Embryonic facial prominence (tissue), 1 donor: ENCODE results near the gene CFAP53.
"Not testable (repeated sequence)": the region's sequence is repeated elsewhere in the genome, so short reads cannot be mapped to it uniquely, and the experiment has no call there.

ENCODE experiments used
- DNase-seq: peaks from one replicate; pipeline ENCODE4 v3.0.0-alpha.2; 2016; ENCODE audit errors: extremely low spot score

CFAP53 gene

DNA sequence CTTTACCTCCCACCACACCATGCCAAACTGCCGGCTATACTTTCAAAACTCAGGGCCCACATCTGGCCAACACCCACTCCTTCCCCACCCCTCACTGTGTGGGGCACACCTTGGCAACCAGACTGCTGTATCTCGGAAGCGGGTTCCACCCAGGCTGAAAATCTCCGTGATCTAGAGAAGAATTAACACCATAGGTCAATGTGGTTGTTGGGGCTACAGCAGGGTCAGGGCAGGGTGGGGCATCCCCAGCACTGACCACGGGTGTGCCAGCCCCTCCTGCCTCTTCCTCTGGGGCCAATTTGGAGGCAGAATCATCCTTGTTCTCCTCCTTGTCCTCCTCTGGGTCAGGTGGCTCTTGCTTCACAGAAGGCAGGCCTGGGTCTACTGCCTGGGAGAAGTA, 6.3 kb upstream of the CFAP53 start:
- DNase-seq, result no peak

DNA sequence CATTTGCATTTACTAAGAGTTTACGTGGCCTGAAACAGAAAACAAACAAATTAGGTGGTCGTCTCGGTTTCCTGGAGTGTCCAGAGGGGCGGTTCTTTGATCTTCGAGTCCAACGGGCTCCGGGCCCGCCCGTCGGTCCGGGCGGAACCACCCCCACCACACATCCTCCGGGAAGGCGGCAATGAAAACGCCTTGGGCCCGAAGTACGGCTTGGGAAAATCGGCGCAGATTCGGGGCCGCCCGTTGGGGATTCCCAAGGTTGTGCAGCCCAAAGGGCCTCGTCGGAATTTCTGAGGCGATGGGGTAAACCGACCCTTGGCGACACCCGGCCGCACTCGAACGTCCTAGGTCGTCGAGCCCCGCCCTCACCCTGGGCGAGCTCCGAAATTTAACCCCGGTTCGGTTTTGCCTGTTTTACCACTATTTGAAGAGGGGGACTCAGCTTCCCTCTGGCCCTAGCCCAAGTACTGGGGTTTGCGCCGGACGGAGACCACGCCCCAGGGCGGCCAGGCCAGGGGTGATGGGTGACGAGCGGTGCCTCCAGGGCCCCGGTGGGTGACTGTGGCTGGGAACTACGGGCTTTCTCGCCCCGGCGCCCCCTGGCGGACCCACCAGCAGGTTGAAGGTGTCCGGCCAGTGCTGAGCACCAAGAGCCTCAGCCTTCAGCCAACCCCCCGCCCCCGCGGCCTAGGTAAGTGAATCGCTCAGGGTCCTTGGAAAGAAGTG, 1.9 kb upstream of the CFAP53 start:
- DNase-seq, result no peak

DNA sequence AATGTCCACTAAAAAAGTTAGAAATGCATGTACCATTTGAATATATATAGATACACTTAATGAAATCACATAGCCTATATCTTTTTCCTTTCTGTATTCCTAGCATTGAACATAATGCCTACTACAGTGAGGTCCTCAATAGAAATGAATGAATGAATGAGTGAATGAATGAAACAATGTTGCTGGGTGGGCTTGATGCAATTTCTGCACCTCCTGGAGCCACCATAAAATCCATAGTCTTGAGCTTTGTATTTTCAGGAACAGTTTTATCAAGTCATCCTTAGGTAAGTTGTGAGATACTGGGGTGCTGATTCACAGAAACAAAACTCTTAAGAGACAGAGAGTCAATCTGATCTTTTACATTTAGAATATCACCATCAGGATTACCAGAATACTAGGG, 3.3 kb downstream of the CFAP53 start:
- no peak for DNase-seq

DNA sequence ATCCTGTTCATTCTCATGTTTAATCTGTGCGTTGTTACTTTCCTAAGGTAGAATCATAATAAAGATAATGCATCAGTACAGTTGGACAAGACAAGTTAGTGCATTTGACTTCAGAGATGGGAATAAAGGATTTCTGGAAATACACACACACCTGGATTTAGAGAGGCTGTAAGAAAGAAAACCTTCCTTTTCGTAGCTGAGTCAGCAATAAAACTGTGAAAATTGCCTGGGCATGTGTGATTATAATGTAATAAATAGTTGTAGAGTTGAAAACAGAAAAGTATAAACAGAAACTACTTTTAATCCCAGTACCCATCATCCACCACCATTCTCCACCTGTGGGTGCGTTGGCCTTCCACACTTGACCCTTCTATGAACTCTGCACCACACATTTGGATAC, 15.4 kb downstream of the CFAP53 start:
- no peak for DNase-seq

DNA sequence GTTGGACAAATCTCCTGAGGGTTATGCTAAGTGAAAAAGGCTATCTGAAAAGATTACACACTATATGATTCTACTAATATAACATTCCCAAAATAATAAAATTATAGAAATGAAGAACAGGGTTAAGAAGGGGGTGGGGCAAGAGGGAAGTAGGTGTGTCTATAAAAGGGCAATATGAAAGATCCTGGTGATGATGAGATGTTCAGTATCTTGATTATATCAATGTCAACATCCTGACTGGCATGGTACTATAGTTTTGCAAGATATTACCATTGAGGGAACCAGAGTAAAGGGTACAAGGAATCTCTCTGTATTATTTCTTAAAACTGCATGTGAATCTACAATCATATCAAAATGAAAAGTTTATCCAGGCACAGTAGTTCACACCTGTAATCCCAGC, 16.7 kb downstream of the CFAP53 start:
- no peak for DNase-seq

DNA sequence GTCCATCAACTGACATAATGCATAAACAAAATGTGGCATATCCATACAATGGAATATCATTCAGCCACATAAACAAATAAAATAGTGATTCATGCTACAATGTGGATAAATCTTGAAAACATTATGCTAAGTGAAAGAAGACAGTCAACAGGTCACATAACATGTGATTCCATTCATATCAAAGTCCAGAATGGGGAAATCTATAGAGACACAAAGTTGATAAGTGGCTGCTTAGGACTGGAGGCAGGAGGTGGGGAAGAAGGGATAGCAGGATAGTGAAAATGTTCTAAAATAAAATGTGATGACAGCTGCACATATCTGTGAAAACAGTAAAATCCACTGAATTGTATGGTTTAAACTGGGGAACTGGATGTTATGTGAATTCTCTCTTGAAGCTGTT, 18.7 kb downstream of the CFAP53 start:
- DNase-seq, result no peak

DNA sequence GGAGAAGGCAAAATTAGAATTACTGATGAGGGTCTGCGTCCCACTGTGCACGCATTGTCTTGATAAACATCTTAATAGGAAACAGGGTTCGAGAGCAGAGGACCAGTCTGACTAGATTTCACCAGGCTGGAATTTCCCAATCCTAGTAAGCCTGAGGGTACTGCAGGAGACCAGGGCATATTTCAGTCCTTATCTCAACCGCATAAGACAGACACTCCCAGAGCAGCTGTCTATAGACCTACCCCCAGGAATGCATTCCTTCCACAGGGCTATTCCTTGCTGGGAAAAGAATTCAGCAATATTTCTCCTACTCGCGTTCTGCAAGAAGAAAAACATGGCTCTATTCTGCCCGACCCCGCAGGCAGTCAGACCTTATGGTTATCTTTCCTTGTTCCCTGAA, 24.5 kb downstream of the CFAP53 start:
- not testable (repeated sequence) for DNase-seq

DNA sequence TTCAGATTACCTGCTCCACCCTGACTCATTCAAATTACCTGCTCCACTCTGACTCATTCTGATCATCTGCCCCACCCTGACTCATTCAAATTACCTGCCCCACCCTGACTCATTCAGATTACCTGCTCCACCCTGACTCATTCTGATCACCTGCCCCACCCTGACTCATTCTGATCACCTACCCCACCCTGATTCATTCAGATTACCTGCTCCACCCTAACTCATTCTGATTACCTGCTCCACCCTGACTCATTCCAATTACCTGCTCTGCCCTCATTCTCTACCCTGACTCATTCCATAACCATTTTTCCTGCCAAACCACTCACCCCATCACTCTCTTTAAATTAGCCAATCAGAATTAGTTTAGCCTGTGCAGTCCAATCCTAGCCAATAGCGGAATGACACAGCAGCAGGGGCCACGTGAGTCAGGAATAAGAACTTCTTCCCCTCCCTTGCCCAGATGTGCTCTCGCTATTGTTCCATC, 26.2 kb downstream of the CFAP53 start:
- no peak for DNase-seq

DNA sequence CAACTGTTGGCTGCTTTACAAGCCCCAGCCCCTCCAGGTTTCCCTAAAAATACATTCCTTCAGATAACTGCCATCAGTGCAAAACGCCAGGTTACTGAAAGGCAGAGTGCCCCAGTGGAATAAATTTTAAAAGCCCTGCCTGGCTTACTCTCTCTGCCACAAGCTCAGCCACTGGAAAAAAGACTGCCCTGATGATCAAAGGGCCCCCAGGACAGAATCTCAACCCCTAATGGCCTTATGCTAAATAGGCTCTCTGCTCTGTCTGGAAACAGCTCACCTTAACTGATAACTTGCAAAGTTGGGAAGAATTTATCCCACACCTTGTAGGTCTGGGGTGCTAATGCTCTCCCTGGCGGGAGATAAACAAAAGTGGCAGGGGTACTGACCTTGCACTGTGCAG, 33.9 kb downstream of the CFAP53 start:
- DNase-seq, result no peak

DNA sequence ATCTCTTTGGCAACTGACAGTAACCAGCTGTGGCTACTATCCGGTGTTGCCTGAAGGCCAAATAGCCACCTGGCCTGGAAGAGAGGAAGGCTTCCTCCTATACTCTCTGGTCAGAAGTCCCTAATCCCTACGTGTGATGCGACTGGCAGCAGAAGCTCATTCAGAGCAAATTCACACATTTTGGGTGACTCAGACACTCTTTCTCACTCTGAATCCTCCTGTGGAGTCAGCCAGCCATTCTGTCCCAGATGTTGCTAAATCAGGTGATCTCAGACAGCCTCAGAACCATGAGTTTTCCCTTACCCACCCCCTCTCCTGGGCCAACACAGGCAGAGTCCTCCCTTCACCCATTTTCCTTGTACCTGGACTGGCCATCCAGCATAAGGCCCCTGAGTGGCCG, 34.7 kb downstream of the CFAP53 start:
- no peak for DNase-seq

DNA sequence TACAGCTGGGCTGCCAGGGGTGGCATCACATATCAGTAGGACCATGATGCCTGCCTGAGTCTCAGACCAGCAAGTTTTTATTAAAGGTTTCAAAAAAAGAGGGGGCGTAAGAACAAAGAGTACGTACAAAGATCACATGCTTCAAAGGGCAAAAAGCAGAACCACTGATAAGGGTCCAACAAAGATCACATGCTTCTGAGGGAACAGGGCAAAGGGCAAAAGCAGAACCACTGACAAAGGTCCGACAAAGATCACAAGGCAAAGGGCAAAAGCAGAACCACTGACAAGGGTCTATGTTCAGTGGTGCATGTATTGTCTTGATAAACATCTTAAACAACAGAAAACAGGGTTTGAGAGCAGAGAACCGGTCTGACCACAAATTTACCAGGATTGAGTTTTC, 46.0 kb downstream of the CFAP53 start:
- DNase-seq, result not testable (repeated sequence)

DNA sequence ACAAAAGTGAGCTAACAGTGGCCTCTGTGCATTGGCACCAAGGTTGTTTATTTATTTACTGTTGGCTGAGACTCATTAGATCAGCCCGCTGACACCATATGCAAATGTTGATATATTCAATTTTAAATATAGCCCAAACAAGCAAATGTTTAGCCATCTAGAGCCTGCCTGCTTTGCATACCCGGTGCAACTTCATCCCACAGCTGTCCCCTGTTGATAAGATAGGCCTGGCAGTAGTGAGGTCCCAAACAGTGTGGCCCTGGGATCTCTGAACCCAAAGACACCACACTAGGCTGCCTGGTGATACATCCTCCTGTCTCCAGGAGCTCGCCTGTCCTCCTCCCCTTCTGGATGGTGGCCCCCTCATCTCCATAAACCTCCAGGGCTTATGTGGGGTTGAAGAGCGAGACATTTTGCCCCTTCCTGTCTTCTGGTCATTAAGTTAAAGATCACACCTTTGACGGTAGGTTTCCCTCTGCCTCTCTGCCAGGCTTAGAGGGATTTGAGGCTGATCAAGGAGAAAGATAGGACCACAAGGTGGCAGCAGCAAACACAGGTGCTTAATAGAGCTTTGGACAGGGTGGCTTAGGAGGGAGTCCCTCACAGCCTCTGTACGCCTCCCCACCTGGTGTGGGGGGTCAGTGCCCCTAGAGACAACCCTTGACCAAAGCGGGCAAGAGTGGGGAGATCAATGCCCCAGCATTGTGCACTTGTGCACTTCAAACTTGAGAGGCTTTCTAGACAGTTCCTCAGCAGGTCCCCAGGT, 47.7 kb downstream of the CFAP53 start:
- no peak for DNase-seq

DNA sequence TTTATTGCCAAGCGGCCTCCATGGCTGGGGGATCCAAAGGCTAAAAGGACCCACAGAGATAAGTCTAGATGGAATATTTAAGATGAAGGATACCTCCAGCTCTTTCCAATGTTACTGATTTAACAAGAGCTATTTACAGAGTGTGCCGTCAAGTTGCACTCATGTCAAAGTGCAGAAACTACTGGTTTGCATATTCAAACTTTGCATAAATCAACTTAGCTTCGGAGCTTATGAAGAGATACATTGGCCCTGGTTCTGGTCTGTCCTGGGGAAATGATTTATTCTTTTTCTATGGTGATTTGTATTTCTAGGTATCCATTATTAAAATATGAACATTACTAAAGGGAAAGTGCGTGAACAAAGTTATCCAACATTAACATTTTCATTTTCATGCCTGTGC, 57.0 kb downstream of the CFAP53 start:
- DNase-seq, result no peak

DNA sequence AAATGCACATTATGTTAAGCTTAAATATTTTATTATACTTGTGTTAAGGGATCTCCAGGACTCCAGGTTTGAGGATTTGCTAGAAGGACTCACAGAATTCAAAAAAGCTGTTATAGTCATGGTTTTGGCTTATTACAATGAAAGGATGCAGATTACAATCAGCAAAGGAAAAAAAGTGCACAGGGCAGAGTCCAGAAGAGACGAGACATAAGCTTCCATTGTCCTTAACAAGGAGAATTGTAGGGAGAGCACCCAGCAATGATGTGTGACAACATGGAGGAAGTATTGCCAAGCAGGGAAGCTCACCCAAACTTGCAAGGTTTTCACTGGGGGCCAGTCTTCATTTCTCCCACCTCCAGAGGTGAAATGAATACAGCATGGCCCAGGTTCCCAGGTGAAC, 58.6 kb downstream of the CFAP53 start:
- no peak for DNase-seq

DNA sequence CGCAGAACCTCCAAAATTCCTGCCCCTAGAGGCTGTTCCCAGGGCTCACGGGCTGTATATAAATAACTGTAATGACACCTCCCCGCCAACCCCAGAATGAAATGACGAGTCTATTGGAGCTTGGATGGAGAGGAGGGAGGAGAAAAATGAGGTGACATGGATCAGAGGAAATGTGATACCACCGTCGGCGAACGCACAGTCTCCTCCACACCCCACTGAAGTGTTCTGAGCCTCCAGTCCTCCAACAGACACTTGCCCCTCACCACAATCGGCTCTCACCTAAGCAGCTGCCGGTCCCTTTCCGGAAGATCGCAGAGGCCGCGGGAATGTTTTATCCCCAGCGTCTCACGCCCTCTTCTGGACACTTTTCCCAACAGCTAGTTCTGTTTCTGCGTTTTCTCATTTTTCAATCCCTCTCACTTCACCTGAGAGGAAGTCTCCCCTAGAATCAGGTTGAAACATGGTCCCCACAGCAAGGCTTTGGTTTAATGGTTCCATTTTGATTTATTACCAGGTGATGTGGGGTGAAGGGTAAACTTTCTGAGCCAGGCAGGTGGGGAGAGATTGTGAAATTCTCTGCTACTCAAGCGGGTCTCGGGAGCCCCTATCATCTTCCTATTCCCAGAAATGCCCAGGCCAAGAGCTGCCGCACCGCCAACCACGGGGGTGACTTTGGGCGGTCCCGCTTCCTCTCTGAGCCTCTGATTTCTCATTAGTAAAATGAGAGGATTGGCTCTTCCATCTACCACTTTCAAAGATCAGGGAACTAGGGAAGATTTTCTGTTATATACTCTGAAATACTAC, 62.3 kb downstream of the CFAP53 start:
- no peak for DNase-seq

DNA sequence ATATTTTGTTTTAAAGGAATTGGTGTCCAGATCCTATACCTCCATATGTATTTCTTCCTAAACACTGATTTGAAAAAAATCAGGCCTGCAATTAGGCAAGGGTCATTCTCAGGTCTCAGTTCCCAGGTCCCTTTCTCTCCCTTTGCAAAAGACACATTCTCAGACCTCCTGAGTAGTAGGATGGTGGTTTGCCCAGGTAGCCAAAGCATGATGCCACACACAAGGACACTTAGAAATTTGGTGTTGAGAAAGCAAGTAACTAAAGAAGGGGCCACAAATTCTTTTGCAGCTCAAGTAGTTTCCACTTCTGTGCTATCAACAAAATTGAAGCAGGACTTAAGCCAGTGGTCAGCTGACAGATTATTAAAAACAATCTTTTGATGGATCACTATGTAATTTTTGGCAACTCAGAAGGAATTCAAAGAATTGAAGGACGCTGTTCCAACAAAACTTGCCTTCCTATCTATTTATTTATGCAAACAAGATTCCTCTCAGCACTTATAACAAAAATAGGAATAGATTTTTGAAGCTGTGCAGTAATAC, 64.7 kb downstream of the CFAP53 start:
- no peak for DNase-seq

DNA sequence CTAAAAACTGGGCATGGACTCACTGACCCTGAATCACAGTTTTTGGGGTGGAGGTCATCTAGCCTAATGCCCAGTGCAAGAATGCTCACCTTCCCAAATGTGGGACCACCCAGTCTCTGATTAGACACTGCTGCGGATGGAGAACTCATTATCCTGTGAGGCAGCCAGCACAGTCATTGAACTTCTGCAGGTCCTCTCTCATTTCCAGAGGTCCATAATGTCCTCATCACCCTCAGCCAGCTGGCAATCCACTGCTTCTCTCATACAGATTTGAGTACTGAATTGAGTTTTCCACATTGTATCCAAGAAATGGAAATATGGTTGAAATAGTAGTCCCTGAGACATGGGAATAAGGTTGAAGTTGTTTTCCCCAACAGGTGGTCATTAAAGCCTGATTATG, 66.4 kb downstream of the CFAP53 start:
- no peak for DNase-seq

DNA sequence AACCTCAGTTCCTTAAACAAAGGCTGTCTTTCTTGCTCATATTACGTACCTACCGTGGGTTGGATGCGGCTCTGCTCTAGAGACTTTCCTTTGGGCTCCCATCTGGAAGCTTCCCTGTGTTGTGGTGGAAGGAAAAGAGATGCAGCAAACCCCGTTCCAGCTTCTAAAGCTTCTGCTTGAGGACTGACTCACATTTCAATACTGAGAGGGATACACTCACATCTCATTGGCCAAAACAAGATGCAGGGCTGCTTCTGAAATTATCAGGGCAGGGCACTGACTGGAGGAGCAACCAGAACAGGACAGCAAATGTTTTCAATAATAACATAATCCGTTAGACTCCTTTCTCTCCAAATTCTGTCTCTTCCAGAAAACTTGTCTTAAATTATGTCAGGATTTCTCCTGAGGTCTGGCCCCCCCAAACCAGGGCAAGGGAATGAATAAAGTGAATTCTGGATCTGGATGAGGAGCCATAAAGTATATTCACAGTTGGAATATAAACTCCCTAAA, 66.9 kb downstream of the CFAP53 start:
- no peak for DNase-seq

DNA sequence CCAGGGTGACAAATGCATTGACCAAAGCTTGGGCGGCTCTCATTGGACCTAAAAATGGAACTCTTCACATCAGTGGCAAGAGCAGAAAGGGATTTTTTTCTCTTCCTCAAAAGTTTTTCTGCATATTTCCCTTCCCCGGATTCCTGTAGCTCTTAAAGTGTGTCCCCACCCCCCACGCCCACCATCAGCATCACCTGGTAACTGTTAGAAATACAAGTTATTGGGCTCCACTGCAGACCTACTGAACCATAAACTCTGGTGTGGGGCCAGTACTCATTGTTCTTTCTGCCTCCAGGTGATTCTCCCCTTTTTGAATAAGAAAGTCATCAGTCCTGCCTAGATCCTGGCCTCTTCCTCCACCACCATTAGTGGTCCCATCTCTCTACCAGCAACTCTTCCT, 70.0 kb downstream of the CFAP53 start:
- no peak for DNase-seq

DNA sequence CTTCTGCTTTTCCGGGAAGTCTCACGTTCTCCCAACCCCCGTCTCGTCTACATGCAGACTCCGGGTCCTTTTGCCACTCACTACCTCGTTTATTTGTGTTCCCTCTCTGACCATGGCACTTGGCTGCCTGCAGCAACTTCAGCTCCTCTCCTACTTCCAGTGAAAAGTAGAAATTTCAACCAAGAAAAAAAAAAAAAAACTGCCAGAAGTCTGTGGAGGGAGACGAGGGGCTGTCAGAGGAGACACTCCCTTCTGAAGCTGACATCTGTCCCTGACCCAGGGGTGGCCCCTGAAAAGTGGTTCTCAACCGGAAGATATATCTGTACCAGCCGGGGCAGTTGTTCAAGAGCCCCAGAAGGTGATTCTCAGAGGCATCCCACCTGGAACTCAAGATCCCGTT, 70.6 kb downstream of the CFAP53 start:
- no peak for DNase-seq

DNA sequence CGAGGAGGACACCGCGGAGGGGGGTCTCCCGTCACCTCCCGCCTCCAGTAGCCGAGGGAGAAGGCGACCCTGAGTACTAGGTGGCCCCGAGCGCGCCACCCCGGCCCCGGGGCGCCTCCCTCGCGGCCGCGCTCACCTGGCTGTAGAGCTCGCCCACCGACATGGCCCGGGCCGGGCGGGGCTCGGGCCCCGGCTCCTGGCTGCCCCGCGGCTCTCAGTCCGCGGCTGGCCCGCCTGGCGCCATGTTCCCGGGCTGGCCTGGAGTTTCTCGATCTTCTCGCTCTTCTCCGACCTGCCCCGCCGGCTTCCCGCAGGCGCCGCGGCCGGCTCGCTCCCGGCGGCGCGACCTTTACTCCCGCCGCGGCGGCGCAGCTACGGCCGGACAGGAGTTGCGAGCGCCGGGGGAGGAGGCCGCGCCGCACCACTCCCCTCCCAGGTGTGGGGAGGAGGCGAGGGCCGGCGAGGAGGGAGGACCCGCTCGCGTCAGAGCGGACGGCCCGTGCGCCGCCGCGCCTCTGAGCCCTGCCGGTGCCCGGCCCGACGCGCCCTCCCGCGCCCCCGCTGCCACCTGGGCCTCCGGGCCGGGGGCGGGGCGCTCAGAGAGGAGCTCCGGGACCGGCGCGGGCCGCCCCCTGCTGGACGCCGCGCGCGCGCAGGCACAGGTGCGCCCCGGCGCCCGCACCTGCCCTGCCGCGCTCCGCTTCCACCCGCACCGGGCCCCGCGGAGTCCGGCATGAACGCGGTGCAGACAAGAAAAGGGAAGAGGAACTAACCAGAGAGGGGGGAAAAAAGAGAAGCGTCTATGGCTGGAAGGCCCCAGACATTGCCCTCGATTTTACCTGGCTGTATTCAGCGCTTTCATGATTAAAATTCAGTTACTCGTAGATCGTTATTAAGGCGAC, 71.4 kb downstream of the CFAP53 start, which contains the start of gene MYO5B:
MYO5B (minus strand) TSS at position 517 of the 902 bp plus-strand sequence; CDS start at position 163, 354 bp downstream.
- DNase-seq, result no peak
